ENCODE results near the gene CELSR2. TPM values are rescaled to one million over a fixed set of nuclear protein-coding genes. Genes with fewer than 3 reads are reported as not detected.

CELSR2 gene
- total and polyA plus RNA-seq, 2 experiments from 2014 or later, result 11.2 to 35.1 TPM

DNA sequence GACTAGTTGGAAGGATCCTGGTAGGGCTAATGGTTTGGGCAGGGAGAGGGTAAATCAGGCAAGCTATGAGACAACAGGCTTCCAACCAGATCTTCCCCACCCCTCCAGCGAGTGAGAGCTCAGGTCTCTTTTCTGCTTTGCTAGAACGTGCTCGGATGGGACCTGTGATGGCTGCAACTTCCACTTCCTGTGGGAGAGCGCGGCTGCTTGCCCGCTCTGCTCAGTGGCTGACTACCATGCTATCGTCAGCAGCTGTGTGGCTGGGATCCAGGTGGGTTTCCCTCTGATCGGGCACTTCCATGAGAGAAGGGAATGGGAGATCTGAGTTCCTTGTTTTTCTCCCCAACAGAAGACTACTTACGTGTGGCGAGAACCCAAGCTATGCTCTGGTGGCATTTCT lies 49.6 kb upstream of the CELSR2 start:
- Histone ChIP-seq H3K4me2 (no peak overlapping the region), H3K79me2 (replicated peaks; ENCODE audit: insufficient read depth) (no peaks in the 10 kb centered on the region), H3K27ac (ENCODE audit: low read depth) (no peak overlapping the region), H3F3A (replicated peaks; ENCODE audit: low read depth) (no peaks in the 10 kb centered on the region), H3K4me3 (no peak overlapping the region), H4K20me1 (replicated peaks; ENCODE audit: insufficient read depth) (no peaks in the 10 kb centered on the region), H2AFZ (peak overlapping the region; percentile 52; the same call in 1 of the 2 replicates), H3K4me1 (ENCODE audit: insufficient read depth) (no peaks in the 10 kb centered on the region), H3K9me2 (ENCODE audit: insufficient read depth) (no peaks in the 10 kb centered on the region), H3K36me3 (ENCODE audit: insufficient read depth) (no peaks in the 10 kb centered on the region), H3K27me3 (ENCODE audit: insufficient read depth) (no peaks in the 10 kb centered on the region)
- Mint-ChIP-seq H3K4me1 (peaks cover 13% of the 10 kb centered on the region), H3K27ac (no peak overlapping the region), H3K36me3 (ENCODE audit: low read depth) (no peaks in the 10 kb centered on the region), H3K4me3 (no peak overlapping the region), H3K27me3 (ENCODE audit: insufficient read depth, low read depth, poor library complexity) (peaks cover 7% of the 10 kb centered on the region), H3K9me3 (no peaks in the 10 kb centered on the region)
- DNase-seq (ENCODE audit: low spot score) (no peak), ATAC-seq (no peak)
- no peak for TF ChIP-seq NANOG (IDR thresholded peaks at IDR 0.05; ENCODE audit: borderline replicate concordance)
- TF ChIP-seq, protein P1, sequence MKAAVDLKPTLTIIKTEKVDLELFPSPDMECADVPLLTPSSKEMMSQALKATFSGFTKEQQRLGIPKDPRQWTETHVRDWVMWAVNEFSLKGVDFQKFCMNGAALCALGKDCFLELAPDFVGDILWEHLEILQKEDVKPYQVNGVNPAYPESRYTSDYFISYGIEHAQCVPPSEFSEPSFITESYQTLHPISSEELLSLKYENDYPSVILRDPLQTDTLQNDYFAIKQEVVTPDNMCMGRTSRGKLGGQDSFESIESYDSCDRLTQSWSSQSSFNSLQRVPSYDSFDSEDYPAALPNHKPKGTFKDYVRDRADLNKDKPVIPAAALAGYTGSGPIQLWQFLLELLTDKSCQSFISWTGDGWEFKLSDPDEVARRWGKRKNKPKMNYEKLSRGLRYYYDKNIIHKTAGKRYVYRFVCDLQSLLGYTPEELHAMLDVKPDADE (IDR thresholded peaks at IDR 0.05), result no peak
- TF ChIP-seq, protein P2, sequence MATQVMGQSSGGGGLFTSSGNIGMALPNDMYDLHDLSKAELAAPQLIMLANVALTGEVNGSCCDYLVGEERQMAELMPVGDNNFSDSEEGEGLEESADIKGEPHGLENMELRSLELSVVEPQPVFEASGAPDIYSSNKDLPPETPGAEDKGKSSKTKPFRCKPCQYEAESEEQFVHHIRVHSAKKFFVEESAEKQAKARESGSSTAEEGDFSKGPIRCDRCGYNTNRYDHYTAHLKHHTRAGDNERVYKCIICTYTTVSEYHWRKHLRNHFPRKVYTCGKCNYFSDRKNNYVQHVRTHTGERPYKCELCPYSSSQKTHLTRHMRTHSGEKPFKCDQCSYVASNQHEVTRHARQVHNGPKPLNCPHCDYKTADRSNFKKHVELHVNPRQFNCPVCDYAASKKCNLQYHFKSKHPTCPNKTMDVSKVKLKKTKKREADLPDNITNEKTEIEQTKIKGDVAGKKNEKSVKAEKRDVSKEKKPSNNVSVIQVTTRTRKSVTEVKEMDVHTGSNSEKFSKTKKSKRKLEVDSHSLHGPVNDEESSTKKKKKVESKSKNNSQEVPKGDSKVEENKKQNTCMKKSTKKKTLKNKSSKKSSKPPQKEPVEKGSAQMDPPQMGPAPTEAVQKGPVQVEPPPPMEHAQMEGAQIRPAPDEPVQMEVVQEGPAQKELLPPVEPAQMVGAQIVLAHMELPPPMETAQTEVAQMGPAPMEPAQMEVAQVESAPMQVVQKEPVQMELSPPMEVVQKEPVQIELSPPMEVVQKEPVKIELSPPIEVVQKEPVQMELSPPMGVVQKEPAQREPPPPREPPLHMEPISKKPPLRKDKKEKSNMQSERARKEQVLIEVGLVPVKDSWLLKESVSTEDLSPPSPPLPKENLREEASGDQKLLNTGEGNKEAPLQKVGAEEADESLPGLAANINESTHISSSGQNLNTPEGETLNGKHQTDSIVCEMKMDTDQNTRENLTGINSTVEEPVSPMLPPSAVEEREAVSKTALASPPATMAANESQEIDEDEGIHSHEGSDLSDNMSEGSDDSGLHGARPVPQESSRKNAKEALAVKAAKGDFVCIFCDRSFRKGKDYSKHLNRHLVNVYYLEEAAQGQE (IDR thresholded peaks at IDR 0.05; ENCODE audit: unreplicated experiment), result no peak
- TF ChIP-seq ZNF331 (CRISPR knock-in tag; IDR thresholded peaks at IDR 0.05; ENCODE audit: low read depth), result no peak
- TF ChIP-seq EZH2phosphoT487 (IDR thresholded peaks at IDR 0.05; ENCODE audit: unreplicated experiment), result no peak
- no peak for TF ChIP-seq EZH2 (IDR thresholded peaks at IDR 0.05; ENCODE audit: low read depth, unreplicated experiment)
- TF ChIP-seq, protein P3, sequence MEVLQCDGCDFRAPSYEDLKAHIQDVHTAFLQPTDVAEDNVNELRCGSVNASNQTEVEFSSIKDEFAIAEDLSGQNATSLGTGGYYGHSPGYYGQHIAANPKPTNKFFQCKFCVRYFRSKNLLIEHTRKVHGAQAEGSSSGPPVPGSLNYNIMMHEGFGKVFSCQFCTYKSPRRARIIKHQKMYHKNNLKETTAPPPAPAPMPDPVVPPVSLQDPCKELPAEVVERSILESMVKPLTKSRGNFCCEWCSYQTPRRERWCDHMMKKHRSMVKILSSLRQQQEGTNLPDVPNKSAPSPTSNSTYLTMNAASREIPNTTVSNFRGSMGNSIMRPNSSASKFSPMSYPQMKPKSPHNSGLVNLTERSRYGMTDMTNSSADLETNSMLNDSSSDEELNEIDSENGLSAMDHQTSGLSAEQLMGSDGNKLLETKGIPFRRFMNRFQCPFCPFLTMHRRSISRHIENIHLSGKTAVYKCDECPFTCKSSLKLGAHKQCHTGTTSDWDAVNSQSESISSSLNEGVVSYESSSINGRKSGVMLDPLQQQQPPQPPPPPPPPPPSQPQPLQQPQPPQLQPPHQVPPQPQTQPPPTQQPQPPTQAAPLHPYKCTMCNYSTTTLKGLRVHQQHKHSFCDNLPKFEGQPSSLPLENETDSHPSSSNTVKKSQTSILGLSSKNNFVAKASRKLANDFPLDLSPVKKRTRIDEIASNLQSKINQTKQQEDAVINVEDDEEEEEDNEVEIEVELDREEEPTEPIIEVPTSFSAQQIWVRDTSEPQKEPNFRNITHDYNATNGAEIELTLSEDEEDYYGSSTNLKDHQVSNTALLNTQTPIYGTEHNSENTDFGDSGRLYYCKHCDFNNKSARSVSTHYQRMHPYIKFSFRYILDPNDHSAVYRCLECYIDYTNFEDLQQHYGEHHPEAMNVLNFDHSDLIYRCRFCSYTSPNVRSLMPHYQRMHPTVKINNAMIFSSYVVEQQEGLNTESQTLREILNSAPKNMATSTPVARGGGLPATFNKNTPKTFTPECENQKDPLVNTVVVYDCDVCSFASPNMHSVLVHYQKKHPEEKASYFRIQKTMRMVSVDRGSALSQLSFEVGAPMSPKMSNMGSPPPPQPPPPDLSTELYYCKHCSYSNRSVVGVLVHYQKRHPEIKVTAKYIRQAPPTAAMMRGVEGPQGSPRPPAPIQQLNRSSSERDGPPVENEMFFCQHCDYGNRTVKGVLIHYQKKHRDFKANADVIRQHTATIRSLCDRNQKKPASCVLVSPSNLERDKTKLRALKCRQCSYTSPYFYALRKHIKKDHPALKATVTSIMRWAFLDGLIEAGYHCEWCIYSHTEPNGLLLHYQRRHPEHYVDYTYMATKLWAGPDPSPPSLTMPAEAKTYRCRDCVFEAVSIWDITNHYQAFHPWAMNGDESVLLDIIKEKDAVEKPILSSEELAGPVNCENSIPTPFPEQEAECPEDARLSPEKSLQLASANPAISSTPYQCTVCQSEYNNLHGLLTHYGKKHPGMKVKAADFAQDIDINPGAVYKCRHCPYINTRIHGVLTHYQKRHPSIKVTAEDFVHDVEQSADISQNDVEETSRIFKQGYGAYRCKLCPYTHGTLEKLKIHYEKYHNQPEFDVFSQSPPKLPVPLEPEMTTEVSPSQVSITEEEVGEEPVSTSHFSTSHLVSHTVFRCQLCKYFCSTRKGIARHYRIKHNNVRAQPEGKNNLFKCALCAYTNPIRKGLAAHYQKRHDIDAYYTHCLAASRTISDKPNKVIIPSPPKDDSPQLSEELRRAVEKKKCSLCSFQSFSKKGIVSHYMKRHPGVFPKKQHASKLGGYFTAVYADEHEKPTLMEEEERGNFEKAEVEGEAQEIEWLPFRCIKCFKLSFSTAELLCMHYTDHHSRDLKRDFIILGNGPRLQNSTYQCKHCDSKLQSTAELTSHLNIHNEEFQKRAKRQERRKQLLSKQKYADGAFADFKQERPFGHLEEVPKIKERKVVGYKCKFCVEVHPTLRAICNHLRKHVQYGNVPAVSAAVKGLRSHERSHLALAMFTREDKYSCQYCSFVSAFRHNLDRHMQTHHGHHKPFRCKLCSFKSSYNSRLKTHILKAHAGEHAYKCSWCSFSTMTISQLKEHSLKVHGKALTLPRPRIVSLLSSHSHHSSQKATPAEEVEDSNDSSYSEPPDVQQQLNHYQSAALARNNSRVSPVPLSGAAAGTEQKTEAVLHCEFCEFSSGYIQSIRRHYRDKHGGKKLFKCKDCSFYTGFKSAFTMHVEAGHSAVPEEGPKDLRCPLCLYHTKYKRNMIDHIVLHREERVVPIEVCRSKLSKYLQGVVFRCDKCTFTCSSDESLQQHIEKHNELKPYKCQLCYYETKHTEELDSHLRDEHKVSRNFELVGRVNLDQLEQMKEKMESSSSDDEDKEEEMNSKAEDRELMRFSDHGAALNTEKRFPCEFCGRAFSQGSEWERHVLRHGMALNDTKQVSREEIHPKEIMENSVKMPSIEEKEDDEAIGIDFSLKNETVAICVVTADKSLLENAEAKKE (CRISPR knock-in tag; IDR thresholded peaks at IDR 0.05), result no peak
- TF ChIP-seq ZNF114 (CRISPR knock-in tag; IDR thresholded peaks at IDR 0.05), result no peak
- TF ChIP-seq, protein P4, sequence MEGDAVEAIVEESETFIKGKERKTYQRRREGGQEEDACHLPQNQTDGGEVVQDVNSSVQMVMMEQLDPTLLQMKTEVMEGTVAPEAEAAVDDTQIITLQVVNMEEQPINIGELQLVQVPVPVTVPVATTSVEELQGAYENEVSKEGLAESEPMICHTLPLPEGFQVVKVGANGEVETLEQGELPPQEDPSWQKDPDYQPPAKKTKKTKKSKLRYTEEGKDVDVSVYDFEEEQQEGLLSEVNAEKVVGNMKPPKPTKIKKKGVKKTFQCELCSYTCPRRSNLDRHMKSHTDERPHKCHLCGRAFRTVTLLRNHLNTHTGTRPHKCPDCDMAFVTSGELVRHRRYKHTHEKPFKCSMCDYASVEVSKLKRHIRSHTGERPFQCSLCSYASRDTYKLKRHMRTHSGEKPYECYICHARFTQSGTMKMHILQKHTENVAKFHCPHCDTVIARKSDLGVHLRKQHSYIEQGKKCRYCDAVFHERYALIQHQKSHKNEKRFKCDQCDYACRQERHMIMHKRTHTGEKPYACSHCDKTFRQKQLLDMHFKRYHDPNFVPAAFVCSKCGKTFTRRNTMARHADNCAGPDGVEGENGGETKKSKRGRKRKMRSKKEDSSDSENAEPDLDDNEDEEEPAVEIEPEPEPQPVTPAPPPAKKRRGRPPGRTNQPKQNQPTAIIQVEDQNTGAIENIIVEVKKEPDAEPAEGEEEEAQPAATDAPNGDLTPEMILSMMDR (conservative IDR thresholded peaks at IDR 0.05; ENCODE audit: low read depth in 2 of 2), result no peak
- TF ChIP-seq CREB1 (CRISPR knock-in tag; IDR thresholded peaks at IDR 0.05; ENCODE audit: low read depth), result no peak
- no peak for TF ChIP-seq POLR2AphosphoS5 (IDR thresholded peaks at IDR 0.05; ENCODE audit: low read depth)
